ENCODE measurements around the gene KANK3.
"Not testable (repeated sequence)": the region's sequence is repeated elsewhere in the genome, so short reads cannot be mapped to it uniquely, and the experiment has no call there.

The KANK3 gene

DNA sequence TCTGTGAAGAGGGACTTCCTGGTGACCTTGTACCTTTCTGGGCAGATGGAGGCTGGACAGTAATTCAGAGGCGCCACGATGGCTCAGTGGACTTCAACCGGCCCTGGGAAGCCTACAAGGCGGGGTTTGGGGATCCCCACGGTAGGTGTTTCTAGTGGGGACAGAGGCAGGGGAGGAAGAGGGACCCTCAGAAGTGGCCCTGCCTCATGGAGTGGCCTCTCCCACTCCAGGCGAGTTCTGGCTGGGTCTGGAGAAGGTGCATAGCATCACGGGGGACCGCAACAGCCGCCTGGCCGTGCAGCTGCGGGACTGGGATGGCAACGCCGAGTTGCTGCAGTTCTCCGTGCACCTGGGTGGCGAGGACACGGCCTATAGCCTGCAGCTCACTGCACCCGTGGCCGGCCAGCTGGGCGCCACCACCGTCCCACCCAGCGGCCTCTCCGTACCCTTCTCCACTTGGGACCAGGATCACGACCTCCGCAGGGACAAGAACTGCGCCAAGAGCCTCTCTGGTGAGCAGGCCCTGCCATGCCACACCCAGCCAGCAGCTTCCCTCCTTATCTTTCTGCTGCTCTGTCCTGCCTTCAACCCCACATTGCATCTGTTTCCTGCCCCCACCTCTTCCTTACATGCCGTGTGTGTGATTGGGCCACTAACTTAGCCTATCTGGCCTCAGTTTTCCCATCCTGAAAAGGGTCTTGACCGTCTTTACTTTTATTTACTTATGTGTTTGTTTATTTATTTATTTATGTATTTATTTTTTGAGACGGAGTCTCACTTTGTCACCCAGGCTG, 28.1 kb upstream of the KANK3 start:
- in situ Hi-C loops (cut with MboI; ENCODE audit: low sequenced_read_pairs): no loop called here

DNA sequence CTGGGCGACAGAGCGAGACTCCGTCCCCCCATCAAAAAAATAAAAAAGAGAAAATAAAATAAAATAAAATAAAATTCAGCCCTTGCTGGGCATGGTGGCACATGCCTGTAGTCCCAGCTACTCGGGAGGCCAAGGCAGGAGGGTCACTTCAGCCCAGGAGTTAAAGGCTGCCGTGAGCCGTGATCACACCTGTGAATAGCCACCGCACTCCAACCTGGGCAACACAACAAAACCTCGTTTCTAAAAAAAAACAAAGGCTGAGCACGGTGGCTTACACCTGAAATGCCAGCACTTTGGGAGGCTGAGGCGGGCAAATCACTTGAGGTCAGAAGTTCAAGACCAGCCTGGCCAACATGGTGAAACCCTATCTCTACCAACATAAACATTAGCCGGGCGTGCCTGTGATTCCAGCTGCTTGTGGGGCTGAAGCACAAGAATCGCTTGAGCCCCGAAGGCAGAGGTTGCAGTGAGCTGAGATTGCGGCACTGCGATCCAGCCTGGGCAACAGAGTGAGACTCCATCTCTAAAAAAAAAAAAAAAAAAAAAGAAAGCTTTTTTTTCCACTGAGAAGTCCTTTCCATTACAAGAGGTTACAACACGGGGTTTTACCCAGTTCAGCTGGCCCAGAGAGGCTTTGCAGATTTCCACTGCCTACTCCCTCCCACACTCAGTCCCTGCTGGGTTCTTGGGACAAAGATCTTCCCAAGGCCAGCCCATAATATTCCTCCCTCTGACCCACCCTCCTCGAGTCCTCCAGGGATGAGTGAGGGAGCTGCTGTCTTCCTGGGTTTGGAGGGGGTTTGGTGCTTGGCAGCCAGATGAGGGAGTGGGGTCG, 27.3 kb upstream of the KANK3 start:
- in situ Hi-C loops (cut with MboI; ENCODE audit: low sequenced_read_pairs): no loop called here

DNA sequence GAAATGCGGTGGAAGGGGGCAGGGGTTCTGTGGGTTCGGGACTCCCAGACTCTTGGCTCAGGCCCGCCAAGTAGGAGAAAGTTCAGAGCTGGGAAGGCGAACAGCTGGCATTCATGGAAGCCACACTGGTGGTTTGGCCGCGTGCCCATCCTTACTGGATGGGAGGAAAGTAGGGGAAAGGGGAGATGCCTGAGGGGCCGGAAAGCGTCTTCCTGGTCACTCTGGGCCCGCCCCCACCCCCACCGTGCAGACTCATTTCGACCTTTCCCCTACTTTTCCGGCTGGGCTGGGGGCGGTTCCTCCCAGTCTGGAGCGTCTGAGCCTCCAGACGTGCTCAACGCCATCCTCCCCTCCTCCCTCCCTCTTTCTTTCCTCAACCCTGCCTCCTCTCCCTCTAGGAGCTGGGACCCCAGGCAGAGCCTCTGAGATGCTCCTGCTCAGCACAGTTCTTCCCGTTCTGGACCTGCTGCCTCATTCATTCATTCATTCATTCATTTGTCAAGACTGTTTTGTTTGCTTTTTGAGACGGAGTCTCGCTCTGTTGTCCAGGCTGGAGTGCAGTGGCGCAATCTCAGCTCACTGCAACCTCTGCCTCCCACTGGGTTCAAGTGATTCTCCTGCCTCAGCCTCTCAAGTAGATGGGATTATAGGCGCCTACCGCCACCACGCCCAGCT, 24.4 kb upstream of the KANK3 start:
- in situ Hi-C loops (cut with MboI; ENCODE audit: low sequenced_read_pairs): no loop called here

DNA sequence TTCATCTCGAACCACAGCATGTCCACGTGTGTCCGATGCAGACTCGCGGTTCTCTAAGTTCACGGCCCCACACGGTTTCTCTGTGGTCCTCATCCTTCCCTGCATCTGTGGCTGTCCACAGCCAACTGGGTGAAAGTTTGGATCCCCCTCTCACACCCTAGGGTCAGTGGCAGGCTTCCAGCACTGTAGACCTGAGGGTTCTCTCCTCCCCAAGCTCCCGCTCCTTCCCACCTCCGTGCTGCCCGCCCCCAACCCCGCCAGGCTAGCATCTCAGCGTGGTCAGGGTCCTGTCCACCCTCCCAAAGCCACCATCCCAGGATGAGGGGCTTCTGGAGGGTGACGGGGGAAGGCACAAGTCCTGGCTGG, 23.9 kb upstream of the KANK3 start:
- in situ Hi-C loops (cut with MboI; ENCODE audit: low sequenced_read_pairs): no loop called here

DNA sequence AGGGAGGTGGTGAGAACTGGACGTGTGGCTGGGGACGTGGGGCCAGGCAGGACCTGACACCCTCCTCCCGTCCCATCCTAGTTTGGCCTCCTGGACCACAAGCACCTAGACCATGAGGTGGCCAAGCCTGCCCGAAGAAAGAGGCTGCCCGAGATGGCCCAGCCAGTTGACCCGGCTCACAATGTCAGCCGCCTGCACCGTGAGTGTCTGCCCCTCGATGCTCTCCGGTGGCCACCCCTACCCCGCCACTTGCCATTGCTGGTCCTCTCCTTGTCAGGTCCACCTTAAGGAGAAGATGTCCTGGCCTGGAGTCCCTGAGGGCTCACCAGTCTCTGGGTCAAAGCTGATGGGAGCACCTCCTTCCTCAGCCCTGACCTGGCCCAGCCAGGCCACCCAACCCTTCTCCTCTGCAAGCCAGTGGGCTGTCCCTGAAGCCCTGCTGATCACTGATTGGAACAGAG, 23.1 kb upstream of the KANK3 start:
- in situ Hi-C loops (cut with MboI; ENCODE audit: low sequenced_read_pairs): no loop called here

DNA sequence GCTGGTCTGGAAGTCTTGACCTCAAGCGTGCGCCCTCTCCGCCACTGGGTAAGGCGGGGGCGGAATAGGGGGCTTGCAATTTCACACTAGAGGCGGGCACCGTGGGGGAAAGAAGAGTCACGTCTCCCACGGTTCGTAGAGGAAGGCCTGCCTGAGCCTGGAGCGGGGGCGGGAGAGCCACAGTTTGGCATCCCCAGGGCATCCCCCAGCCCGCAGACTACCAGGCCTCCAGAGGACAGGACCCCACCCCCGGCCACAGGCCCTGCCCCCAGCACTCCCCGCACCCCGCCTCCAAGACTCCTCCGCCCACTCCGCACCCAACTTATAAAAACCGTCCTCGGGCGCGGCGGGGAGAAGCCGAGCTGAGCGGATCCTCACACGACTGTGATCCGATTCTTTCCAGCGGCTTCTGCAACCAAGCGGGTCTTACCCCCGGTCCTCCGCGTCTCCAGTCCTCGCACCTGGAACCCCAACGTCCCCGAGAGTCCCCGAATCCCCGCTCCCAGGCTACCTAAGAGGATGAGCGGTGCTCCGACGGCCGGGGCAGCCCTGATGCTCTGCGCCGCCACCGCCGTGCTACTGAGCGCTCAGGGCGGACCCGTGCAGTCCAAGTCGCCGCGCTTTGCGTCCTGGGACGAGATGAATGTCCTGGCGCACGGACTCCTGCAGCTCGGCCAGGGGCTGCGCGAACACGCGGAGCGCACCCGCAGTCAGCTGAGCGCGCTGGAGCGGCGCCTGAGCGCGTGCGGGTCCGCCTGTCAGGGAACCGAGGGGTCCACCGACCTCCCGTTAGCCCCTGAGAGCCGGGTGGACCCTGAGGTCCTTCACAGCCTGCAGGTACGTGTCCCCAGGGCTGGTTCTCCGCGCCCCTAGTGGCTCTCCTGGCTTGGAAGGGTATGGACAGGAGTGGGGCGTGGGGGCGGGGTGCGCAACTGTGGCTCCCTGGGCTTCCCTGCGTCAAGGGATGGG, 21.0 kb upstream of the KANK3 start, which contains the start of gene ANGPTL4:
ANGPTL4 (plus strand) TSS at position 353 of the 969 bp plus-strand sequence; CDS start at position 520, 167 bp downstream.
- in situ Hi-C loops (cut with MboI; ENCODE audit: low sequenced_read_pairs): no loop called here

DNA sequence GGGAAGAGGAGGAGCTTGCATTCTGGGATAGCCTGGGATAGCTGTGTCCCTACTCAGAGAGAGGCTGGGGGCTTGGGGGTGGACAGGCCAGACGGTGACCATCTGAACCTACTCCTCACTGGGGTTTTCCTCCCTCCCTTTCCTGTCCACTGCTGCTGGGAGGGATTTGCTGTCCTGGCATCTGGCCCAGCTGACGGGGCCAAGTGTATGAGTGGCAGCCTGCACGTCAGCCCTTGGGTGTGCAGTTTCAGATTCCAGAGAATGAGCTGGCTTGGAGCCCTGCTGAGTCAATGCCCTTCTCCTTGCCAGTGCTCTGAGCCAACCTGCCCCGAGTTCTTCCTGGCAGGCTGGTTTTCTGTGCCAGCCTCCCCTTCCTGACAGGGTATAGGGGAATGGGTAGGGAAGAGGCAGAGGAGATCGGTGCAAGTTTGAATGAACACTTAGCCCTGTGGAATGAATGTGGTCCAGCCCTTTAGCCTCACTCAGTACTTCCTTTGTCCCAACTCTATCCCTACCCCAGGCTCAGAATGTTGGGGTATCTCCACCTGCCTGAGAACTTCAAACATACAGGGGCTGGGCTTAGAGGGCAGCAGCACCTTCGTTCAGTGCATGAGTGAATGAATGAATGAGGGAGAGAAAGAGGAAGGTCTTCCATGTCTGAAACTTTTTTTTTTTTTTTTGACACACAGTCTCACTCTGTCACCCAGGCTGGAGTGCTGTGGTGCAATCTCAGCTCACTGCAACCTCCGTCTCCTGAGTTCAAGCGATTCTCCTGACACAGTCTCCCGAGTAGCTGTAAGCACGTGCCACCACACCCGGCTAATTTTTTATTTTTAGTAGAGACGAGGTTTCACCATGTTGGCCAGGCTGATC, 19.1 kb upstream of the KANK3 start:
- in situ Hi-C loops (cut with MboI; ENCODE audit: low sequenced_read_pairs): no loop called here

DNA sequence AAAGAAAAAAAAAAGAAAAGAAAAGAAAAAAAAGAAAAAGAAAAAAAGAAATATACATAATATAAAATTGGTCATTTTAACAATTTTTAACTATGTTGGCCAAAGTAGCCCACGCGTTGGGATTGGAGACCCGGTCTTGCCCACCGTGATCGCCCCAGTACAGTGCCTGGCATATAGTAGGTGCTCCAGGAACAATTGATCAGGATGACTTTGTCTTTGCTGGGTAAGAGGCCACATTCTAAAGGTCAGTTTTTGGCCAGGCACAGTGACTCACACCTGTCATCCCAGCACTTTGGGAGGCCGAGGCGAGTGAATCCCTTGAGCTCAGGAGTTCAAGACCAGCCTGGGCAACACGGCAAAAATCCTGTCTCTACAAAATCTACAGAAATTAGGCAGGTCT, 17.1 kb upstream of the KANK3 start:
- in situ Hi-C loops (cut with MboI; ENCODE audit: low sequenced_read_pairs): no loop called here

DNA sequence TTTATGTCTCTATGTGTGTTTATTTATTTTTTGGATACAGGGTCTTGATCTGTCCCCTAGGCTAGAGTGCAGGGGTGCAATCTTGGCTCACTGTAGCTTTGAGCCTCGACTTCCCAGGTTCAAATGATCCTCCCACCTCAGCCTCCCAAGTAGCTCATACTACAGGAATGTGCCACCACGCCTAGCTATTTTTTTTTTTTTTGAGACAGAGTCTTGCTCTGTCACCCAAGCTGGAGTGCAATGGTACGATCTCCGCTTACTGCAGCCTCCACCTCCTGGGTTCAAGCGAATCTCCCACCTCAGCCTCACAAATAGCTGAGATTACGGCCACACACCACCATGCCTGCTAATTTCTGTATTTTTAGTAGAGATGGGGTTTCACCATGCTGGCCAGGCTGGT, 15.9 kb upstream of the KANK3 start:
- in situ Hi-C loops (cut with MboI; ENCODE audit: low sequenced_read_pairs): no loop called here

DNA sequence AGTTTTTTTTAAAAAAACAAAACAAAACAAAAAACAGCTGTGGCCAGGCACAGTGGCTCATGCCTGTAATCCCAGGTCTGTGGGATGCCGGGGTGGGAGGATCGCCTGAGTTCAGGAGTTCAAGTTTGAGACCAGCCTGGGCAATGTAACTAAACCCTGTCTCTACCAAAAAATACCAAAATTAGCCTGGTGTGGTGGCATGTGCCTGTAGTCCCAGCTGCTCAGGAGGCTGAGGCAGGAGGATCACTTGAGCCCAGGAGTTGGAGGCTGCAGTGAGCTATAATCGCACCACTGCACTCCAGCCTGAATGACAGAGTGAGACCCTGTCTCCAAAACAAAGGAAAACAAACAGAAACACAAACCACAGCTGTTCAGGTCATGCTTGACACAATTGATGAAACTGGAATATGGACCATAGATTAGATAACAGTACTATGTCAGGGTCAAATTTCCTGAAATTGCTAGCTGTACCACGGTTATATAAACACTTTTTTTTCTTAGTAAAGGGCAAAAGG, 14.0 kb upstream of the KANK3 start:
- in situ Hi-C loops (cut with MboI; ENCODE audit: low sequenced_read_pairs): no loop called here

DNA sequence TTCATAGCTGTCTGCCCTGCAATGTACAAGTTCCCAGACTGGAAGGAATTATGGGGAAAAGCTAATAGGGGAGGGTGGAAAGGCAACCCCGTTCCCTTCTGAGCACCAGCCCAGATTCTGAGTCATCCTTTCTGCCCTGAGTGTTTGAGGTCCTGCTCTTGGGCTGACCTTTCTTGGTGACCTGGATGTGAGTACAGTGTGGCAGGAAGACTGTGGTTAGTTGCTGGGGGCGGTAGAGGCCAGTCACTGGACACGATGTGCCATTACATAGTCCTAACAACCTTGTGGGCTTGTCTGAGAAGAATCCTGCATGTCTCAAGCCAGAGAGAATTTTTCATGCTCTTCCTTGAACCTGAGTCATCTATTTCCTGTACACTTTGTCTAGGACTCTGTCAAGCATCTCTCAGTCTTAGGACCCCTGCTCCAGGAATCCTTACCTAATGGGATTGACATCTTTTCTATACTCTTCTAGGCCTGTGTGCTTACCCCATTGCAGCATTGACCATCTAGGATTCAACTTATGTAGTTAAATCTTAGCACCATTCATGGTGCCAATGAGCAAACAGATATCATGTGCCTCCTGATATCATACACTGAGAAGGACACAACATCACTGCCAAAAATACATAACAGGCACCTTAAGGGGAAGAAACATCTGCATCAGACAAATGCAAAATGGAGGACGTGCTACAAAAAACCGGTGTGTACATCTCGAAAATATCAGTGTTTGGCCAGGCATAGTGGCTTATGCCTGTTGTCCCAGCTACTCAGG, 12.8 kb upstream of the KANK3 start:
- in situ Hi-C loops (cut with MboI; ENCODE audit: low sequenced_read_pairs): no loop called here

DNA sequence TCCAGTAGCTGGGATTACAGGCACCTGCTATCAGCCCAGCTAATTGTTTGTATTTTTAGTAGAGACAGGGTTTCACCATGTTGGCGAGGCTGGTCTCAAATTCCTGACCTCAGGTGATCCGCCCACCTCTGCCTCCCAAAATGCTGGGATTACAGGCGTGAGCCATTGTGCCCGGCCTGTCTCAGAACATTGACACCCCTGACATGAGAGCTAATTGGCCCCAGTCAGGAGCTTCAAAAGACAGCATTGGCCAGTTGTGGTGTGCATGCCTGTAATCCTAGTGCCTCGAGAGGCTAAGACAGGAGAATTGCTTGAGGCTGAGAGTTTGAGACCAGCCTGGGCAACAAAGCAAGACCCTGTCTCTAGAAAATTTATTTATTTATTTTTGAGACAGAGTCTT, 9.8 kb upstream of the KANK3 start:
- in situ Hi-C loops (cut with MboI; ENCODE audit: low sequenced_read_pairs): not testable (repeated sequence)

DNA sequence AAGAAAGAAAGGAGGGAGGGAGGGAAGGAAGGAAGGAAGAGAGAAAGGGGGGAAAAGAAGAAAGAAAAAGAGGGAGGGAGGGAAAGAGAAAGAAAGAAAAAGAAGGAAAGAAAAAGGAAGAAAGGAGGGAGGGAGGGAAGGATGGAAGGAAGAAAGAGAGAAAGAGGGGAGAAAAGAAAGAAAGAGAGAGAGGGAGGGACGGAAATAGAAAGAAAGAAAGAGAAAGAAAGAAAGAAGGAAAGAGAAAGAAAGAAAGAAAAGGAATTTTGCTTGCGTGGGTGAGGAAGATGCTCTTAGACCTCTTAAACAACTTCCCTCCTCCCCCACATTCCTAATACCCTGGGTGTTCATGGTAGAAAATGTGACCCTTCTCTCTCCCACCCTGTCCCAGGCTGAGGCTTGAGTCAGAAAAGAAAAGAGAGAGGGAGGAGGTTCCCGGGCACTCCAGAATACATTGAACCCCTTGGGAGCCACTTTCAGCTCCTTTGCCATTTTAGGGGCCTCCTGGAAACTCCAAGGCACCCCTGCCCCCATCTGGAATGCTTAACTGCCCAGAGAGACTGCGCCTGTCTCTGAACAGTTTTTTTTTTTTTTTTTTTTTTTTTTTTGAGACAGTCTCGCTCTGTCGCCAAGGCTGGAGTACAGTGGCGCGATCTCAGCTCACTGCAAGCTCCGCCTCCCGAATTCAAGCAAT, 9.2 kb upstream of the KANK3 start:
- in situ Hi-C loops (cut with MboI; ENCODE audit: low sequenced_read_pairs): no loop called here

DNA sequence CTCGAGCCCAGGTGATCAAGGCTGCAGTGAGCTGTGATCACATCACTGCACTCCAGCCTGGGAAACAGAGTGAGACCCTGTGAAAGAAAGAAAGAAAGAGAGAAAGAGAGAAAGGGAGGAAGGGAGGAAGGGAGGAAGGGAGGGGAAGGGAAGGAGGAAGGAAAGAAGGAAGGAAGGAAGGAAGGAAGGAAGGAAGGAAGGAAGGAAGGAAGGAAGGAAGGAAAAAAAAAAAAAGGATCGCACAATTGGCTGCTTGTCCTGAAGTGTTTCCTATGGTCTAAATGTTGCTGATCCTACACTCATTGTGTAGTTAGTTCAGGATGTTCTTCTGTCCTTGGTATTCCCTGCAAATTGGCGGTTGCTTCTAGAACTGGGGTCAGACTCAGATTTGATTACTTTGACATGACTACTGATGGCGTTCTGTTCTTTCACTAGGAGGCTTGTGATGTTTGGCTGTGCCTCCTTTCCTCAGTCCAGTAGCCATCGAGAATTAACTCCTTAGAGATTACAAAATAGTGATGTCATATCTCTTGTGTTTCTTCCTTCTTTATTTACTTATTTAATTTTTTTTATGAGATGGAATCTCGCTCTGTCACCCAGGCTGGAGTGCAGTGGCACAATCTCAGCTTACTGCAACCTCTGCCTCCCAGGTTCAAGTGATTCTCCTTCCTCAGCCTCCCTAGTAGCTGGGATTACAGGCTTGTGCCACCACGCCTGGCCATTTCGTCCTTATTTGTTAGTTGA, 6.7 kb upstream of the KANK3 start:
- in situ Hi-C loops (cut with MboI; ENCODE audit: low sequenced_read_pairs): not testable (repeated sequence)

DNA sequence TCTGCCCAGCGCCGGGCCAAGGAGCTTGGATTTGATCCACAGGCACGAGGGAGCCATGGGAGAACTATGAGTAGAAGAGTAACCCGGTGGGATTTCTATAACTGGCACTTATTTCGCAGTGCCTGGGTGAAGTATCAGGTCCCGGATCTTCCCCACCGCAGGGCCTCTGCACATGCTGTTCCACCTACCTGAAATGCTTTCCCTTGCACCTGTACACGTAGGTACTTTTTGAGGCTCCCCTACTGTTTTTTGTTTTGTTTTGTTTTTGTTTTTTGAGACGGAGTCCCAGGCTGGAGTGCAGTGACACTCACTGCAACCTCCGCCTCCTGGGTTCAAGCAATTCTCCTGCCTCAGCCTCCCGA, 402 bp upstream of the KANK3 start:
- in situ Hi-C loops (cut with MboI; ENCODE audit: low sequenced_read_pairs): no loop called here

DNA sequence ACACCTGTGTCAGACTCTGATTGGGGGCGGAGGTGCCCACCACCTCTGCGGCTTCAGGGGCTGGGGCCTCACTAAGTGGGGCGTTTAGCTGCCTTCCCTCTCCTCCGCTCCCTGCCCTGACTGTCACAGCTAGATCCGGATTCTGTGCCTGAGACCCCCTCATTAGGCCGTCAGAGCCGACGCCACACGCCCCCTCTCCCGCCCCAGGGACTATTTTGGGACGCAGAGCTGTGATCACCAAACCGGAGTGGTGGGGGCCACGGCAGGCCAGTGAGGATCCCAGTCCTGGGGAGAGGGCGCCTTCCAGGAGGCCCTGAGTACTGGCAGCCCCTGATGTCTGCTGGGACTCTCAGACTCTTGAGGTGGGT, 762 bp downstream of the KANK3 start:
- in situ Hi-C loops (cut with MboI; ENCODE audit: low sequenced_read_pairs): no loop called here

DNA sequence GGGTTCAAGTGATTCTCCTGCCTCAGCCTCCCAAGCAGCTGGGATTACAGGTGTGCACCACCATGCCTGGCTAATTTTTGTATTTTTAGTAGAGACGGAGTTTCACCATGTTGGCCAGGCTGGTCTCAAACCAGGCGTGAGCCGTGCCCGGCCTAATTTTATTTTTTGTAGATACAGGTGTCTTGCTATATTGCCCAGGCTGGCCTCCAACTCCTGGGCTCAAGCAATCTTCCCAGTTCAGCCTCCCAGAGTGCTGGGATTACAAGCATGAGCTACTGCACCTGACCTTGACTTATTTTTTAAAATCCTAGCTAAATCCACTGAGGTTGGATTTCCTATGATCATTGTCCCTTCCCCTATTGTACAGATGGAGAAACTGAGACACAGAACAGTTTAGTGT, 1.6 kb downstream of the KANK3 start:
- in situ Hi-C loops (cut with MboI; ENCODE audit: low sequenced_read_pairs): not testable (repeated sequence)

Data from HL-60/S4 treated with phorbol 12-myristate 13-acetate at 8.2 ng/mL for 4 days and 3 days (cell line).